Erythroblast (primary cell): ENCODE measurements around the gene RAB38.

Source experiments
- GATA1 ChIP-seq: IDR thresholded peaks from 2 replicates; pipeline ENCODE4 v1.6.1; 2011; ENCODE audit warnings: low read depth, mild to moderate bottlenecking, control low read depth, low read length, moderate library complexity
- POLR2A ChIP-seq: IDR thresholded peaks from 2 replicates; pipeline ENCODE4 v1.6.1; 2011; ENCODE audit warnings: mild to moderate bottlenecking, low read length

DNA sequence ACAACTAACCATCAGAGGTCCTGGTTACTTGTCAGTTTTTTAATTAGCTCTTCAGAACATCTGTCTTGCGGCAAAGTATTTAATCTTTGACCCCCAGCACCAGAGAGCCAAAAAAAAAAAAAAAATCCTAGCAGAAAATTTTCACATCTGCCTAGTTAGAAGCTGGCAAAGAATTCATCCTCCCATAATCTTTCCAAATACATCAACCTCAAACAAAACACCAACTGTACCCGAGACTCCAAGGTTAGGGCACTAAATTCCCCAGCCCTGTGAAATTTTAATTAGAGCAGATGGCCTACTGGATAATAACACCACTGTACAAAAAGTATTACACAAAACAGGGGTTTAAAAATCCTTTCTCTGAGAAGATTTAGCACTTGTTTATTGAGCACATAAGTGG is 55.7 kb downstream of the RAB38 start:
- TF ChIP-seq POLR2A (no peak), GATA1 (no peak)
